IMR-90 (cell line): ENCODE measurements around the gene BTG2. TPM values are rescaled to one million over a fixed set of nuclear protein-coding genes. Genes with fewer than 3 reads are reported as not detected.
A peak's percentile ranks its signal among the peaks of the same experiment; 100 is the strongest.

ENCODE experiments used
- ATAC-seq: fragments of 200-7000 bp; cut with Tn5 transposase; 2 replicates; pipeline ENCODE4 v1.9.1; 2020; ENCODE audit warnings: low read depth, mild to moderate bottlenecking, moderate library complexity
- BruUV-seq: library from RNA; stranded (reverse); fragments of 400-500 nt; replicated peaks from 2 replicates; lab custom pipeline; 2021; lab: Mats Ljungman, UMichigan
- CTCF ChIA-PET: fragments of 300-600 bp; formaldehyde crosslinking; extraction: SDS; loops from one replicate; lab custom pipeline; 2021; ENCODE audit warnings: antibody characterized with exemption; lab: Yijun Ruan, JAX
- POLR2A ChIA-PET: fragments of 300-600 bp; sonication (Branson Sonifier 250); formaldehyde crosslinking; loops from one replicate; lab custom pipeline; 2022; ENCODE audit warnings: antibody characterized with exemption; ENCODE audit not compliant: unreplicated experiment; lab: Charles Lee
- DNase-seq: peaks from one replicate; pipeline ENCODE4 v3.0.0; 2013
- H2AFZ ChIP-seq: replicated peaks from 2 replicates; pipeline ENCODE3; 2013; ENCODE audit warnings: low read length, mild to moderate bottlenecking; ENCODE audit not compliant: poor library complexity
- H2AK5ac ChIP-seq: 2 replicates; pipeline ENCODE4 v1.6.1; 2013; ENCODE audit warnings: low read depth, low read length, inconsistent platforms
- H2AK9ac ChIP-seq: replicated peaks from 2 replicates; pipeline ENCODE3; 2013; ENCODE audit warnings: mild to moderate bottlenecking, low read depth, low read length, moderate library complexity; ENCODE audit not compliant: poor library complexity
- H2BK120ac ChIP-seq: 2 replicates; pipeline ENCODE4 v1.6.1; 2013; ENCODE audit warnings: low read depth, low read length, inconsistent platforms
- H2BK15ac ChIP-seq: 3 replicates; pipeline ENCODE4 v1.6.1; 2013; ENCODE audit warnings: low read depth, low read length, inconsistent platforms
- H2BK20ac ChIP-seq: 2 replicates; pipeline ENCODE4 v1.6.1; 2013; ENCODE audit warnings: low read depth, mild to moderate bottlenecking, inconsistent platforms, low read length, moderate library complexity
- H2BK5ac ChIP-seq: 2 replicates; pipeline ENCODE4 v1.6.1; 2013; ENCODE audit warnings: mild to moderate bottlenecking, low read depth, low read length, inconsistent platforms; ENCODE audit not compliant: poor library complexity, severe bottlenecking
- H3K14ac ChIP-seq: replicated peaks from 2 replicates; pipeline ENCODE4 v1.6.1; 2013; ENCODE audit warnings: low read depth, low read length, inconsistent platforms
- H3K18ac ChIP-seq: 2 replicates; pipeline ENCODE4 v1.6.1; 2013; ENCODE audit warnings: low read depth, low read length, control low read depth
- H3K23ac ChIP-seq: 2 replicates; pipeline ENCODE4 v1.6.1; 2013; ENCODE audit warnings: low read depth, low read length, inconsistent platforms
- H3K27ac ChIP-seq: 2 replicates; pipeline ENCODE4 v1.5.1; 2013; ENCODE audit warnings: mild to moderate bottlenecking, control low read depth, low read length; ENCODE audit not compliant: insufficient read depth
- H3K27me3 ChIP-seq: 2 replicates; pipeline ENCODE4 v1.6.1; 2013; ENCODE audit warnings: low read length; ENCODE audit not compliant: control insufficient read depth, insufficient read depth
- H3K36me3 ChIP-seq: 2 replicates; pipeline ENCODE4 v1.6.1; 2013; ENCODE audit warnings: low read length, mixed read lengths; ENCODE audit not compliant: control insufficient read depth, insufficient read depth
- H3K4ac ChIP-seq: 2 replicates; pipeline ENCODE4 v1.6.1; 2013; ENCODE audit warnings: low read depth, low read length, inconsistent platforms
- H3K4me1 ChIP-seq: 2 replicates; pipeline ENCODE4 v1.6.1; 2013; ENCODE audit warnings: low read length, mixed read lengths; ENCODE audit not compliant: control insufficient read depth, insufficient read depth
- H3K4me2 ChIP-seq: 2 replicates; pipeline ENCODE4 v1.6.1; 2013; ENCODE audit warnings: low read depth, mild to moderate bottlenecking, control low read depth, low read length, moderate library complexity
- H3K4me3 ChIP-seq: 2 replicates; pipeline ENCODE4 v1.5.1; 2013; ENCODE audit warnings: low read depth, mild to moderate bottlenecking, control low read depth, low read length, moderate library complexity; ENCODE audit not compliant: insufficient read depth
- H3K56ac ChIP-seq: 2 replicates; pipeline ENCODE4 v1.6.1; 2013; ENCODE audit warnings: low read length, inconsistent platforms; ENCODE audit not compliant: insufficient read depth; ENCODE audit errors: extremely low read depth
- H3K79me1 ChIP-seq, 2 experiments: 2 replicates each; pipeline ENCODE4 v1.6.1; 2013; ENCODE audit warnings: low read length in 2 of 2, inconsistent platforms in 1 of 2, low read depth in 1 of 2
- H3K9ac ChIP-seq: 2 replicates; pipeline ENCODE4 v1.6.1; 2013; ENCODE audit warnings: low read depth, low read length, control low read depth
- H3K9me1 ChIP-seq: 2 replicates; pipeline ENCODE4 v1.6.1; 2013; ENCODE audit warnings: low read length, inconsistent platforms; ENCODE audit not compliant: insufficient read depth
- H3K9me3 ChIP-seq: 2 replicates; pipeline ENCODE4 v1.6.1; 2013; ENCODE audit warnings: low read length; ENCODE audit not compliant: control insufficient read depth, insufficient read depth
- H4K20me1 ChIP-seq: 2 replicates; pipeline ENCODE4 v1.6.1; 2013; ENCODE audit warnings: low read length, inconsistent platforms; ENCODE audit not compliant: insufficient read depth
- H4K5ac ChIP-seq: 2 replicates; pipeline ENCODE4 v1.6.1; 2013; ENCODE audit warnings: mild to moderate bottlenecking, low read depth, low read length, control low read depth
- H4K8ac ChIP-seq, 2 experiments: 2 replicates each; pipeline ENCODE4 v1.6.1; 2013; ENCODE audit warnings: low read depth in 2 of 2, low read length in 2 of 2, control low read depth in 1 of 2, inconsistent platforms in 1 of 2
- H4K91ac ChIP-seq: 2 replicates; pipeline ENCODE4 v1.6.1; 2013; ENCODE audit warnings: low read depth, low read length, inconsistent platforms; ENCODE audit not compliant: insufficient read depth
- CTCF ChIP-seq: conservative IDR thresholded peaks from 2 replicates; pipeline ENCODE4 v1.5.1; 2012; ENCODE audit warnings: mild to moderate bottlenecking, low read depth, low read length, improper control_type of control experiment
- RAD21 ChIP-seq: IDR thresholded peaks from 2 replicates; pipeline ENCODE4 v1.6.1; 2012; ENCODE audit warnings: low read length, improper control_type of control experiment
- WGBS, 2 experiments: methylation state at CpG; one replicate each; pipeline versions ENCODE4 v1.1.5 to v1.1.7; 2013; ENCODE audit warnings: missing lambda C conversion rate in 2 of 2; ENCODE audit not compliant: insufficient read length in 1 of 2; ENCODE audit errors: extremely low coverage in 2 of 2; 5-methylcytosine and 5-hydroxymethylcytosine counted together
- dilution Hi-C: fragments of 300-500 bp; cut with HindIII; formaldehyde crosslinking; loops from one replicate; pipeline ENCODE4 v1.14.3; 2018; ENCODE audit warnings: low sequenced_read_pairs; ENCODE audit not compliant: unreplicated experiment
- in situ Hi-C: fragments of 300-500 bp; cut with MboI; formaldehyde crosslinking; loops from 3 replicates; pipeline ENCODE4 v1.14.3; 2019; ENCODE audit warnings: low sequenced_read_pairs, inconsistent platforms, mixed read lengths
- intact Hi-C: fragments of 100-400 bp; cut with micrococcal nuclease; formaldehyde crosslinking; loops from 2 replicates; pipeline ENCODE4 v1.10.0; 2022
- polyA plus RNA-seq, 3 experiments: library from polyadenylated mRNA; depleted of rRNA; stranded (reverse); fragments of >200 nt; gene quantifications; 2 replicates each; pipeline ENCODE4 v1.2.3, GENCODE V29; 2012; ENCODE audit warnings: low replicate concordance in 1 of 3
- total RNA-seq: library from RNA; depleted of rRNA; stranded (reverse); fragments of >200 nt; gene quantifications from 2 replicates; pipeline ENCODE4 v1.2.3, GENCODE V29; 2012

Gene BTG2
- total and polyA plus RNA-seq, 2 of the 4 experiments (the other 2 are of a cell fraction): 8.4 to 18.8 TPM

GRCh38 chr1:203306089-203306964, 1.0 kb downstream of the BTG2 start:
- Histone ChIP-seq H3K18ac (peak overlapping the region; percentile 50), H2BK5ac (peak overlapping the region; percentile 41), H3K4ac (peak overlapping the region; percentile 77), H2BK15ac (peak overlapping the region; percentile 89; the same call in 2 of the 3 replicates), H4K5ac (peak overlapping the region; percentile 38), H3K9me3 (no peaks in the 10 kb centered on the region), H3K4me3 (peak overlapping the region; percentile 62), H3K4me2 (peak overlapping the region; percentile 85), H2BK20ac (no peak overlapping the region), H3K9ac (peak overlapping the region; percentile 62), H3K9me1 (no peaks in the 10 kb centered on the region), H3K36me3 (peaks cover 14% of the 10 kb centered on the region; the same call in 1 of the 2 replicates), H3K14ac (peak overlapping the region; percentile 95), H2BK120ac (peak overlapping the region; percentile 64), H2AK5ac (peak overlapping the region; percentile 72; the same call in 1 of the 2 replicates), H3K27me3 (peaks cover 7% of the 10 kb centered on the region), H3K79me1 (peaks cover 18 to 34% of the 10 kb centered on the region in 2 experiments; a peak in 2 of 4 replicates), H4K20me1 (peaks cover 32% of the 10 kb centered on the region; the same call in 1 of the 2 replicates), H3K27ac (peak overlapping the region; percentile 81), H4K91ac (peak overlapping the region; percentile 72), H3K4me1 (peaks cover 7% of the 10 kb centered on the region), H4K8ac (peak overlapping the region; percentile 3 to 80; a peak in 3 of 4 replicates), H3K23ac (peak overlapping the region; percentile 88; the same call in 1 of the 2 replicates), H2AFZ (peak overlapping the region; percentile 86), H3K56ac (peak overlapping the region; percentile 12; the same call in 1 of the 2 replicates), H2AK9ac (peak overlapping the region; percentile 79)
- peak; percentile 13 for ATAC-seq
- 0 out of 2 replicates have a peak, but pooled peaks have one; percentile 12 for TF ChIP-seq CTCF
- TF ChIP-seq RAD21: no peak
- intact Hi-C loops (no loop called here), dilution Hi-C loops (no loop called here), in situ Hi-C loops (no loop called here)
- CTCF ChIA-PET: interaction anchor here (0.6 to 2.6 kb wide), 8 partner anchors 10 to 134 kb away, joined by 3 to 9 read pairs (median 4); no protein-coding TSS in a partner anchor
- DNase-seq: peak; percentile 75
- POLR2A ChIA-PET: interaction anchor here (1.0 to 1.3 kb wide), 2 partner anchors 10 to 27 kb away, joined by 3 to 6 read pairs; no protein-coding TSS in a partner anchor
- 3% methylated on average over 11 of the region's 22 CpGs; no CpG with 5 or more reads in 1 of the 2 experiments for WGBS, 2 experiments
- BruUV-seq: TSS peak; percentile 53
